KG1 (cell line): ENCODE results near the gene C11orf52.
"Not testable (repeated sequence)": the region's sequence is repeated elsewhere in the genome, so short reads cannot be mapped to it uniquely, and the experiment has no call there.

Source experiments
- DNase-seq: peaks from one replicate; lab custom pipeline; 2025; lab: John Stamatoyannopoulos, UW

The C11orf52 gene

GRCh38 chr11:111913031-111913861 is 5.5 kb upstream of the C11orf52 start:
- DNase-seq, result no peak

GRCh38 chr11:111913997-111914396 is 4.7 kb upstream of the C11orf52 start:
- no peak for DNase-seq

GRCh38 chr11:111916768-111917167 is 1.9 kb upstream of the C11orf52 start:
- no peak for DNase-seq

- no peak for DNase-seq
Measured at GRCh38 chr11:111917312-111917711, 1.4 kb upstream of the C11orf52 start.

- DNase-seq, result no peak
Measured at GRCh38 chr11:111917788-111918187, 925 bp upstream of the C11orf52 start.

GRCh38 chr11:111920908-111921307 is 2.2 kb downstream of the C11orf52 start:
- DNase-seq, result no peak

GRCh38 chr11:111921541-111922230 is 3.0 kb downstream of the C11orf52 start:
- no peak for DNase-seq

GRCh38 chr11:111922803-111923202 is 4.1 kb downstream of the C11orf52 start:
- DNase-seq, result no peak

- no peak for DNase-seq
Measured at GRCh38 chr11:111923351-111923788, 4.7 kb downstream of the C11orf52 start.

GRCh38 chr11:111923951-111924350 is 5.2 kb downstream of the C11orf52 start:
- DNase-seq, result no peak

- DNase-seq, result no peak
Measured at GRCh38 chr11:111925953-111926352, 7.2 kb downstream of the C11orf52 start.

- peak; percentile 100 for DNase-seq
Measured at GRCh38 chr11:111926505-111927391, 8.0 kb downstream of the C11orf52 start.

GRCh38 chr11:111930472-111930871 is 11.8 kb downstream of the C11orf52 start:
- no peak for DNase-seq

- no peak for DNase-seq
Measured at GRCh38 chr11:111932611-111932950, 13.9 kb downstream of the C11orf52 start.

GRCh38 chr11:111933176-111933575 is 14.5 kb downstream of the C11orf52 start:
- not testable (repeated sequence) for DNase-seq

GRCh38 chr11:111933872-111934271 is 15.2 kb downstream of the C11orf52 start:
- DNase-seq, result no peak

- DNase-seq, result no peak
Measured at GRCh38 chr11:111934306-111934705, 15.6 kb downstream of the C11orf52 start.

- no peak for DNase-seq
Measured at GRCh38 chr11:111935317-111936039, 16.8 kb downstream of the C11orf52 start.

- no peak for DNase-seq
Measured at GRCh38 chr11:111936040-111936540, 17.4 kb downstream of the C11orf52 start.

- DNase-seq, result no peak
Measured at GRCh38 chr11:111937461-111937769, 18.7 kb downstream of the C11orf52 start.

- no peak for DNase-seq
Measured at GRCh38 chr11:111937844-111938243, 19.1 kb downstream of the C11orf52 start.

- peak; percentile 57 for DNase-seq
Measured at GRCh38 chr11:111938687-111939160, 20.0 kb downstream of the C11orf52 start.
